ENCODE data around the gene LTBP2. TPM values are rescaled to one million over a fixed set of nuclear protein-coding genes. Genes with fewer than 3 reads are reported as not detected.

The LTBP2 gene
- total and polyA plus RNA-seq, 2 donors: 6.8 to 26.7 TPM

DNA sequence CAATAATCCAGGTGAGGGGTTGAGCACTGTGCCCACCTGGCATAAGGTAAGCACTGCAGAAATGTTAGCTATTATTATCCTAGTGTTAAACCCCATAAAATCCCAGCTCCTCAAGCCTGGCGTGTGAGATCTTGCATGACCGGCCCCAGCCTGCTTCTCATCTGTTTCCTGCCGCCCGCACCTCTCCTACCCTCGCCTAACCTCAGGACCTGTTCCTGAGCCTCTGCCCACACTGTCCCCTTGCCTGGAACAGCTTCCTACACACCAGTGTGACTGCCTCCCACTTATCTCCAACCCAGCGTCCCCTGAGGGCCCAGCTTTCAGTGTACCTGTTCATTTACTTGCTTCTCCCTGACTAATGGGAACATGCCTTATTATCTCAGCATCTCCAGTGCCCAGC lies 93.8 kb downstream of the LTBP2 start:
- Histone ChIP-seq H3K27ac (ENCODE audit: low read depth) (no peak overlapping the region), H3K36me3 (ENCODE audit: insufficient read depth) (no peaks in the 10 kb centered on the region), H3K4me1 (ENCODE audit: insufficient read depth) (no peaks in the 10 kb centered on the region), H3K4me3 (ENCODE audit: low read depth, low read length) (no peak overlapping the region)
- no peak for DNase-seq (ENCODE audit: extremely low spot score)
- WGBS: 79% methylated on average over 6 of the region's 6 CpGs

DNA sequence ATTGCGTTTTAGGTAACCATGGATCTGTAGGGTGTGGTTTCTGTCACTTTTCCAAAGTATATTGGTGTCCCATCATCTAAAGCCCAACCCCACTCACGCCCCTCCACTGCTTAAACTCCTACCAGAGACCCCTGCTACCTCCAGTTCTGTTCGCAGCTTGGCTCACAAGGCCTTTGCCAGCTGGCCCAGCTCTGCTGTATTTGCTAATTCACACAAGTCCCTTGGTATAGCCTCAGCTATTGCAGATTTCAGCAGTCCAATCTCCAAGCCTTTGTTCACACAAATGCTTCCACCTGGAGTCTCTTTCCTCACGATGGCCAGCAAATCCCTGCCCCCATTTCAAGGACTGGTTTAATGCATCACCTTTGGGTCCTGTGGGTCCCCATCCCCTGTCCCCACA lies 94.3 kb downstream of the LTBP2 start:
- no peak overlapping the region for H3K27ac ChIP-seq (ENCODE audit: low read depth)
- H3K4me3 ChIP-seq (ENCODE audit: low read depth, low read length): no peak overlapping the region
- no peaks in the 10 kb centered on the region for H3K36me3 ChIP-seq (ENCODE audit: insufficient read depth)
- WGBS: 85% methylated on average over 4 of the region's 4 CpGs
- H3K4me1 ChIP-seq (ENCODE audit: insufficient read depth): no peaks in the 10 kb centered on the region
- no peak for DNase-seq (ENCODE audit: extremely low spot score)

DNA sequence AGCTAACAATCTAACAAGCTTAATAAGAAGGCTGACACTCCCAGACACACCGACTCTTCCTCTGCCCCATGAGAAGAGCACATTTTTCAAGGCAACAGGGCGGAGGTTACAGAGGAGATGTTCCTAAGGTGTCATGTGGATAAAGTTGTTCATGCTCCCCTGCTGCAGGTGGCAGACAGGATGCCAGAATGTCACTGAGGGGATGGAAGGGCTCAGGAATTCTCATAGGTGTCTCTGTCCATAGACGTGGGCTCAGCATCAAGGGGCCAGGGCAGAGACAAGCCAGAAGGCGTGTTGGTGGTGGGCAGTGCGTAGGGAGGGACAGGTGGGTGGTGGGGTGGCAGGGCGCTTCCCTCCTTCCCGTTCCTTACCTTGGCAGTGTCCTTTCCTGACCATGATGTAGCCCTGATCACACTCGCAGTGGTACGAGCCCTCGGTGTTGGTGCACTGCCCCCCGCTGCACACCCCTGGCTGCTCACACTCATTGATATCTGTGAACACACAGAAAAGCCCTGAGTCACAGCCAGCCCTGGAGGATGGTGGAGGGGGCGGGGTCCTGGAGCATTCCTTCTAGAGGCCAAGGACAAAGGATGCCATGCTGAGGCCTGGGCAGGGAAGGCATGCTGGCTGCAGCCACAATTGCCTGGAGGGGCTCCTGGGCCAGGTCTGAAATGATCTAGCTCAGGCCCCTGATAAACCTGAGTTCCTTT lies 95.4 kb downstream of the LTBP2 start:
- H3K4me3 ChIP-seq (ENCODE audit: low read depth, low read length): no peak overlapping the region
- no peak for DNase-seq (ENCODE audit: extremely low spot score)
- H3K27ac ChIP-seq (ENCODE audit: low read depth): no peak overlapping the region
- 89% methylated on average over 12 of the region's 12 CpGs for WGBS
- no peaks in the 10 kb centered on the region for H3K4me1 ChIP-seq (ENCODE audit: insufficient read depth)
- H3K36me3 ChIP-seq (ENCODE audit: insufficient read depth): no peaks in the 10 kb centered on the region

DNA sequence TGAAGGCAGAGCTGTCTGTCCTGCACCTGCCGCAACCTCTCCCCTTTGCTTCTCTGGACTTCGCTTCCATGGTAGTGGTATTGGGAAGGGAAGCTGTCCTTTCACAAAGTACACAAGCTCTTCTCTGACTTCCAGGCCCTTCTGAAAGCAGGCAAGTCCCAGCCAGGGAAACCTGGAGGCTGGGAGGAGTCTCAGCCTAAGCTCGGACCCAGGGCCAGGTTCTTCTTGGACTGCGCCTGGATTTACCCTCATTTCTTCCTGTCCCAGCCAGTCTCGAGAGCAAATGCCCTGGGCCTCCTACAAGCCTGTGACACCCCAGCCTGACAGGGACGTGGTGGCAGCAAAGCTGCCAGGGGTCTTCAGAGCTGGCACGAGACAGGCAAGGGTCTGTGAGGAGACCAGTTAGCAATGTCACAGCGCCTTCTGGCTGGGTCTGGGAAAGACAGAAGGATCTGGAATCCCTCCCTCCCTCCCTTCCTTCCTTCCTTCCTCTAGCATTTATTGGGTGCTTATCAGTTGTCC lies 96.1 kb downstream of the LTBP2 start:
- Histone ChIP-seq H3K4me1 (ENCODE audit: insufficient read depth) (no peaks in the 10 kb centered on the region), H3K4me3 (ENCODE audit: low read depth, low read length) (no peak overlapping the region), H3K27ac (ENCODE audit: low read depth) (no peak overlapping the region), H3K36me3 (ENCODE audit: insufficient read depth) (no peaks in the 10 kb centered on the region)
- no peak for DNase-seq (ENCODE audit: extremely low spot score)
- WGBS: 86% methylated on average over 8 of the region's 8 CpGs

DNA sequence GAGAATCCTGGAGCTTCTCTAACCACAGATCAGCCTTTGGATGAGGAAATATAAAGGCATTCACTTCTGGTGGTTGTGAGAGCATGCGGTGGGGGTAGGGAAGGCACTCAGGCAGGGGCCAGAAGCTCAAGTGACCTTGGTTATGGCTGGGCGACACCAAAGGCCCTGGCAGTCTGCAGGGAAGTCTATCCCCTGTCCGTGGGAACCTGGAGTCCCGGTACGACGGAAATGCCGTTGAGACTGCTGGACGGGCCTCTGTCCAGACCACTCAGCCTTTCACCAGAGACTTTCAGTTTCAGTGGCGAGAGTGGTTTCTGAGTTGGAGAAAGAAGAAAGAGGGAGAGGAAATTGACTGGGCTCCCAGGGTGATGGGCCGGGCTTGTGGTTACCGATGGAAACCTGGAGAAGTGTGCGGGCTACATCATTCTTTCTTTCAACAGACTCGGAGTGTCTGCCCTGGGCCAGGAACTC lies 97.5 kb downstream of the LTBP2 start:
- 61% methylated on average over 13 of the region's 13 CpGs for WGBS
- Histone ChIP-seq H3K27ac (ENCODE audit: low read depth) (no peak overlapping the region), H3K36me3 (ENCODE audit: insufficient read depth) (no peaks in the 10 kb centered on the region), H3K4me3 (ENCODE audit: low read depth, low read length) (no peak overlapping the region), H3K4me1 (ENCODE audit: insufficient read depth) (no peaks in the 10 kb centered on the region)
- no peak for DNase-seq (ENCODE audit: extremely low spot score)

DNA sequence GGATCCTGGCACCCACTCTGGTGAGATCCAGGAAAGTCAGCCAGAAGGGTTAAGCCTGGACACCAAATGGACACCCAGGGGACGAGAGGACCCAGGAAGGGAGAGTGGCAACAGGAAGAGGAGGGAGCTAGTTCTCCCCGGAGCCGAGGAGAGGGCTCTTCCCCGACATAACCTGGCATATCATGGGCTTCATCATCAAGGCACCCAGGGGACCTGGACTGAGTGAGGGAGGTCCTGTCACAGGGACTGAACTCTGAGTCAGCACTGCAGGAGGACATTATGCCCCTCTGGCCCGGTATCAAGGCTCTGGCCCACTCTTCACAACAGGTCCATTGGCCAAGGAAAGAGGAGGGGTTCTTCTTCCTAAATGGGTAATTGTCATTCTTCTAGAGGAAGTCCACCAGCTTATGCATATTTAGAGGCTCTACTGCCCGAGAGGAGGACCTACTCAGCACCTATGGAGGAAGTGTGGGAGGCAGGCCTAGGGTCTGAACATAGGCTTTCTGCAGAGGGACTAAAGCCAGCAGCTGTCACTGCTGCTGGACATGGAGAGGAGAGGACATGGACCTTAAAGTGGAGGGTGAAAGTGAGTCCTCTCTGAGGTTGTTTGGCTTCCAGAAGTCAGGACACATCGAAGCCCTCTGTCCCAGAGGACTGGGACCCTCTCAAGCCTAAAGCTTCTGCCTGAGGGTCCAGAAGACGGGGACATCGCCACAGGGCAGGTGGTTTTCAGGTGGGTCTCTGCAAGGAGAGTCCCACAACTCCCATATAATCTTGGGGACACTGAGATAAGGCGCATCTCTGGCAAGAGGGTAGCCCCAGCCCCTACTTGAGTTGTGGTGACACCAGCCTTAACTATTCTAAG lies 99.8 kb downstream of the LTBP2 start:
- DNase-seq (ENCODE audit: extremely low spot score): no peak
- no peak overlapping the region for H3K4me3 ChIP-seq (ENCODE audit: low read depth, low read length)
- 86% methylated on average over 10 of the region's 10 CpGs for WGBS
- no peaks in the 10 kb centered on the region for H3K4me1 ChIP-seq (ENCODE audit: insufficient read depth)
- no peak overlapping the region for H3K27ac ChIP-seq (ENCODE audit: low read depth)
- no peaks in the 10 kb centered on the region for H3K36me3 ChIP-seq (ENCODE audit: insufficient read depth)

DNA sequence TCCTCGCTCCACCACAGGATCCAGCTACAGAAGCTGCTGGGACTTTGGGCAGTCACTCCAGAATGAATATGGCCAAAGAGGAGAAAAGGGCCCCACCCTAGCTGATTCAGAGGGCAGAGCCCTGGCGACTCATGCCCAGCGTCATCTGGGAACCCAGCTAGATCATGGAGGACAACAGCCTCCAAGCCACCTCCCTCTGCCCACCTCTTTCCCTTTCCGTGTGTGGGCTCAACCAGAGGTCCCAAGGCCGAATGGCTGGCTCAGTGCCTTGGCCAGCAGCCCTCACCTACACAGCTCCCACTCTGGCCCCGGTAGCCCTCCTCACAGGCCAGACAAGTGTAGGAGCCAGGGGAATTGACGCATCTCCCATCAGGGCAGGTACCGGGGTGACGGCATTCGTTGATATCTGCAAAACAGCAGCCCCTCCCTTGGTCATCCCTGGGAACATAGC lies 101.1 kb downstream of the LTBP2 start:
- 78% methylated on average over 10 of the region's 10 CpGs for WGBS
- DNase-seq (ENCODE audit: extremely low spot score): no peak
- H3K4me3 ChIP-seq (ENCODE audit: low read depth, low read length): no peak overlapping the region
- no peaks in the 10 kb centered on the region for H3K4me1 ChIP-seq (ENCODE audit: insufficient read depth)
- no peak overlapping the region for H3K27ac ChIP-seq (ENCODE audit: low read depth)
- H3K36me3 ChIP-seq (ENCODE audit: insufficient read depth): no peaks in the 10 kb centered on the region

DNA sequence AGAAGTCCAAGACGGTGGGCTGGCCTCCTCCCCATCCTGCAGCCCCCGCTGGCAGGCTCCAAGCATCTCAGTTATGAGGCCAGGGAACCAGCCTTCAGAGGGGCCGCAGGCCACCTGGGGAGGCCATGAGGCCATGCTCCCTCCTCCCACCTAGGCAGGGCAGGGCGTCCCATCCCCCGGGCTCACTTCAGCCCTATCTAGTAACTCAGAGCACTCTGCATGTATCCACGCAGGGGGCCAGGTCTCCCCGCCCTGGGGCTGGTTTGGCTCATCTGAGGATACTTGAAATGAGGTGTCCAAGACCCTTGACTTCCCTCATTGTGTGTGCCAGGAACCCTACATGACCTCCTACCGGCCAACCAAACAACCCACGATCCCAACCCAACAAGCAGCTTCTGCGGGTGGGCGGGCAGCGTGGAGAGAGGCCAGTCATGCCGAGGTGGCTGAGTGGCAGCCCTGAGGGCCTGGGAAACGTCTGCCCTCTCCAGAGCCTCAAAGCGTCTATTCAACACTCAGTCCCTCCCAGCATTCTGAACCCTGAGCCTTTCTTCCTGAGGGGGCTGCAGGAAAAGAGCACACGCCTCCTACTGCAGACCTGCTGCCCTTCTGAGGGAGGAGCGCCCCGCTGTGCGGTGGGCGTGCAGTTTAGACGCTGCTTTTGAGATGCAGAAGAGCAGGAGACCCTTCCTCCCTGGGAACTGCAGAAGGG lies 101.7 kb downstream of the LTBP2 start:
- whole genome bisulfite sequencing: 67% methylated on average over 21 of the region's 21 CpGs
- no peak for DNase-seq (ENCODE audit: extremely low spot score)
- Histone ChIP-seq H3K36me3 (ENCODE audit: insufficient read depth) (no peaks in the 10 kb centered on the region), H3K4me3 (ENCODE audit: low read depth, low read length) (no peak overlapping the region), H3K27ac (ENCODE audit: low read depth) (no peak overlapping the region), H3K4me1 (ENCODE audit: insufficient read depth) (no peaks in the 10 kb centered on the region)

DNA sequence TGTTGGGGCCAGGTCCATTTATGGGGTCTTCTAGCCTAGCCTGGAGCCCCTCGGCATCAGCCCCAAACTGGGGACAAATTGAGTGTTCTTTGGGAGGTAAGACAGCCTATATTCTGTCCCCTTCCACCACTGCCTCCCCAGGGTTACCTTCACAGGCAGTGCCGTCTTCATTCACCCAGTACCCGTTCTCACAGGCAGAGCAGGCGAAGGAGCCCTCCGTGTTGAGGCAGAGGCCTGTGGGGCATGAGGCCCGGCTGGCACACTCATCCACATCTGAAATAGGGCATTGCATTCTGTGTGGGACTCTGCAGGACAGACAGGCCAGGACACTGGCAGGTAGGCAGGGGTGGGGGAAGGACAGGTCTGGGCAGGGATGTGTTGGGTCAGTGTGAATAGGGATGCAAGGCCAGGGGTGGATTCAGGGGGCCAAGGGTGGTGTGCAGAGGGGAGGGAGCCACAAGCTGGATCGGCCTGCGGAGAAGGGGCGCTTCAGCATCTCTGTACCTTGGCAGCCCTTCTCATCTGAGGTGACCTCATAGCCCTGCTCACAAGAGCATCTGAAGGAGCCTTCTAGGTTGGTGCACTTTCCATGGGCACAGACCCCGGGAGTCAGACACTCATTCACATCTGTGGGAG lies 102.3 kb downstream of the LTBP2 start:
- WGBS: 90% methylated on average over 10 of the region's 10 CpGs
- Histone ChIP-seq H3K27ac (ENCODE audit: low read depth) (no peak overlapping the region), H3K4me3 (ENCODE audit: low read depth, low read length) (no peak overlapping the region), H3K4me1 (ENCODE audit: insufficient read depth) (no peaks in the 10 kb centered on the region), H3K36me3 (ENCODE audit: insufficient read depth) (no peaks in the 10 kb centered on the region)
- DNase-seq (ENCODE audit: extremely low spot score): no peak

DNA sequence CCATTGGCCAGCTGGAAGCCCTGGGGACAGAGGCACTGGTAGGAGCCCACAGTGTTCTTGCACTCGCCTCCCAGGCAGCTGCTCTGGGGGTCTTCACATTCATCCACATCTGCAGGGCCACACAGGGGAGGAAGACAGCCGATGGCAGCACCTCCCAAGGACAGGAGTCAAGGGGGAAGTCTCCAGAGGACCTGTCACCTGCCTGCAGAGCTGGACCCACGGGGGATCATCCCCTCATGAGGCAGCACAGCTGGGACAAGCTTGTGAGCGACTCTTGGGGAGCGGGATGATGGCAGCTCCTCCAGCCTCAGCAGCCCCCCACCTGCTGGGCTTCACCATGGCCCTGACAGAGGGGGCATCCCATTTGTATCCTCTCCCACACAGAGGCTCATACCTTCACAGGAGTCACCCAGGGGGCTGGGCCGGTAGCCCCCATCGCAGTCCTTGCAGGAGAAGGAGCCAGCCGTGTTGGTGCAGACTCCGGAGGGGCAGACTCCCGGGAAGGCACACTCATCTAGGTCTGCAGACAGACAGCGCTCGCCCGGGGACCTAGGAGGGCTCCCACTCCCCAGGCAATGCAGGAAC lies 103.1 kb downstream of the LTBP2 start:
- 83% methylated on average over 13 of the region's 13 CpGs for WGBS
- H3K27ac ChIP-seq (ENCODE audit: low read depth): no peak overlapping the region
- H3K36me3 ChIP-seq (ENCODE audit: insufficient read depth): no peaks in the 10 kb centered on the region
- no peaks in the 10 kb centered on the region for H3K4me1 ChIP-seq (ENCODE audit: insufficient read depth)
- no peak overlapping the region for H3K4me3 ChIP-seq (ENCODE audit: low read depth, low read length)
- no peak for DNase-seq (ENCODE audit: extremely low spot score)

DNA sequence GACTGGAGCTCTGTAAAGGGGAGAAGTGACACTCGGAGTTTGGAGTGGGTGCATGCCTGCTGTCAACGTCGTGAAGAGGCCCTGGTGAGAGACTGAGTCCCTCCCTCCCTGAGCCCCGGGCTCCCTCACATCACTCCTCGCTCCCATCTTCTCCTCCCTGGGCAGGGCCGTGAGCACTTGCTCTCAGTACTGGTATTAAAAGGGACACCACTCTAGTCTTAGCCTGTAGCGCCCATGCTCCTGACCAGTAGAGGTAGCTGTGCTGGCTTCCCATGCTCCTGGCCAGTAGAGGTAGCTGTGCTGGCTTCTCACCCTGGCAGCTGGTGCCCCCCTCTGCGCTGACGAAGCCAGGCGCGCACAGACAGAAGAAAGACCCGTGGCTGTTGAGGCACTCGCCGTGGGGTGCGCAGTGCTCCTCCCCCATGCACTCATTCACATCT lies 103.7 kb downstream of the LTBP2 start:
- Histone ChIP-seq H3K27ac (ENCODE audit: low read depth) (no peak overlapping the region), H3K36me3 (ENCODE audit: insufficient read depth) (no peaks in the 10 kb centered on the region), H3K4me3 (ENCODE audit: low read depth, low read length) (no peak overlapping the region), H3K4me1 (ENCODE audit: insufficient read depth) (no peaks in the 10 kb centered on the region)
- WGBS: 61% methylated on average over 15 of the region's 15 CpGs
- DNase-seq (ENCODE audit: extremely low spot score): no peak

DNA sequence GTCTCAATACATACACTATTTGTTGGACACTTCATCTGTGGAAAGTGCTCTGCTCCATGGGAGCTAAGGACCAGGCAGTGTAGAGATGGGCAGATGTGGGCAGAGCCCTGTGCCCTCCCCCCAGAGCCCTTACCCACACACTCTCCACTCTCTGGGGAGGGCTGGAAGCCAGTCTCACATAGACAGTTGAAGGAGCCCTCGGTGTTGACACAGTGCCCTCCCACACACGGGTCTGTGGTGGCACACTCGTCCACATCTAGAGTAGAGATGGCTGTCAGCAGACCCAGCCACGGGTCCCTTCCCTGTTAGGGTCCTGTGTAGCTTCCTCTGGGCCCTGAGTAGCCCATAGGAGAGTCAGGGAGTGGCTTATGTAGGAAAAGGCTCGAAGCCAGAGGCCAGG lies 104.2 kb downstream of the LTBP2 start:
- H3K4me1 ChIP-seq (ENCODE audit: insufficient read depth): no peaks in the 10 kb centered on the region
- 74% methylated on average over 5 of the region's 5 CpGs for WGBS
- DNase-seq (ENCODE audit: extremely low spot score): no peak
- no peak overlapping the region for H3K4me3 ChIP-seq (ENCODE audit: low read depth, low read length)
- H3K27ac ChIP-seq (ENCODE audit: low read depth): no peak overlapping the region
- no peaks in the 10 kb centered on the region for H3K36me3 ChIP-seq (ENCODE audit: insufficient read depth)

DNA sequence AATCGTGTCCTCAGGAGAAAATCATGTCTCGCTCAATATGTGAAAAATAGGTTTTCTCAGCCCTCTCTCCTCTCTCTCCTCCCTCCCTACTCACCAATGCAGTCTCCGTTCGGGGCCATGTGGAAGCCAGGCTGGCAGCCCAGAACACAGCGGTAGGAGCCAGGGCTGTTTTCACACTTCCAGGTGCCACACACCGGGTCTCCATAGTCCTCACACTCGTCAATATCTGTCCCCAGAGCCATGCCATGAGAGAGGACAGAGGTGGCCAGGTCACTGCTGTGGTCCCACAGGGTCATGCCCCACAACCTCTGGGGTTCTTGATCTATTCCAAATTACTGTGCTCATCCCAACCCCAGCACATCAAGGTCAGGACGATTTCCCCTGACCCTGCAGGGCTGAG lies 105.0 kb downstream of the LTBP2 start:
- WGBS: 81% methylated on average over 8 of the region's 8 CpGs
- no peak for DNase-seq (ENCODE audit: extremely low spot score)
- Histone ChIP-seq H3K4me1 (ENCODE audit: insufficient read depth) (no peaks in the 10 kb centered on the region), H3K27ac (ENCODE audit: low read depth) (no peak overlapping the region), H3K36me3 (ENCODE audit: insufficient read depth) (no peaks in the 10 kb centered on the region), H3K4me3 (ENCODE audit: low read depth, low read length) (no peak overlapping the region)

Measured in urinary bladder (tissue), 4 donors.